ENCODE measurements around the gene SYT1.

SYT1 gene

DNA sequence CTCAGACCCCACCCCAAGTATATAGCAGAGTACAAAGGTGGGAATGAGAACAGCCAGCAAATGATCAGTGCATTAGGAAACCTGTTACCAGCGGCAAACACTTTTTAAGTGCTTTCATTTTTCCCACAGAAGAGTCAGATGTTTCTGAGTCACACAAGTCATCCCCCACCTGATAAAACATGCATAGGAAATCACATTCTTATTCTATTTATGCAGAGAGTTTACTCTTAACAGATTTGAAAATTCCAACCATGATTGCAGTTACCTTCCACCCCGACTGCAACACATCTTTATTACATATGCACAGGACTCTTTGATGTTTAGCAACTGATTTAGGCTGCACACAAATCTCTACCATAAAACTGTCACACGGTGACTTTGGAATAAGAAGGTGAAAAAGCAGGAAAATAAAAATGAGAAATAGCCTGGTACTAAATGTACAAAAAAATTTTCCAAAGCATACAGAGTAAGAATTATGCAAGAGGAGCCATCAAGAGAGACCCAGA is 589.8 kb downstream of the SYT1 start:
- no peak for DNase-seq

DNA sequence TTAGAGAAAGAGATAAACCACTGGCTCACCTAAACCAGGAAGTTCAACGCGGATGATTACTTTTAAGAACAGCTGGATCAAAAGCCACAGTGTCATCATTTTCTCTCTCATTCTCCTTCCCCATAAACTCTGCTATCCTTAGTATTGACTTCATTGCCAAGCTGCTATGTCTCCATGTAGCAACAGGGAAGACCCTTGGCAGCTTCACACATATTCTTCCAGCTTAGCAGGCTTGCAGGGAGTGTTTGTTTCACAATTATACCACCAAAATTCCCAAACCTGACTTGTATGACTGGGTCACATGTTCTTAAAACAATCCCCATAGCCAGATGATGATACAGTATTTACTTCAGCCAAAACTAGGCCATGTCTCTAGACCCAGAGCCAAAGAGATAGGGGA is 590.7 kb downstream of the SYT1 start:
- no peak for DNase-seq

DNA sequence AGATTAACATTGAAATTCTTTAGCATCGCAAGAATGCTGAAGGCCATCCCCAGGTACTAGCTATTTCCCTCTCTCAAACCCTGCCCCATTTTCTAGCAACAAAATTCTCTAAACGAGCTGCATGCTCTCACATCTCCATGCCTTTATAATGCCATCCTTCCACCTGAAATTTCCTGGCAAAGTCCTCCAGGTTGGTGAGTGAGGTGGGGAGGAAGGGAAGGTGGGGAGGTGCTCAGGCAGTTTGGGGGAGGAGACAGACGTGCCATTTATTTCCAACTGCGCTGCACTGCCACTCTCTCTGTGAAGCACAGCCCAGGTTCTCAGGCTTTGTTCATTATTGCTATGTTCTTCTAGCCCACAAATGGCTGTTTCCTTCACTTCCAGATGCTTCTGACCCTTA is 617.7 kb downstream of the SYT1 start:
- DNase-seq = no peak

DNA sequence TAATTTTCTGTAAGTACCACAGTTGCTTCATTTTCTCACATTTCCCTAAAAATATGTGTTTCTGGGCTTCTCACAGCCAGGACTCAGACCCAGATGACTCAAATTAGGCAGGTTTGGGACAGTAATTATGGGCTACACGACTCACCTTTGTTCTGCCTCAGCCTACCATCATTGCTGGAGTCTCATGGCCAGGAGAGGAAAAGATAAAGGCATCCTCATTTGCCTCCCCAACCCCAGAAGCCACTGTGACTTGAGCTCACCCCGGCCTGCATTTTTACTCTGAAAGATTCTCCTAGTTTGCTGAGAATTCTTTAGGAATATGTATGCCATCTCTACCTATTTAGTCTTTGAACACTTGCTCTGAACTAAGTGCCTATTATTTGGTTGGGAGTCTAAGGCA is 618.3 kb downstream of the SYT1 start:
- no peak for DNase-seq

DNA sequence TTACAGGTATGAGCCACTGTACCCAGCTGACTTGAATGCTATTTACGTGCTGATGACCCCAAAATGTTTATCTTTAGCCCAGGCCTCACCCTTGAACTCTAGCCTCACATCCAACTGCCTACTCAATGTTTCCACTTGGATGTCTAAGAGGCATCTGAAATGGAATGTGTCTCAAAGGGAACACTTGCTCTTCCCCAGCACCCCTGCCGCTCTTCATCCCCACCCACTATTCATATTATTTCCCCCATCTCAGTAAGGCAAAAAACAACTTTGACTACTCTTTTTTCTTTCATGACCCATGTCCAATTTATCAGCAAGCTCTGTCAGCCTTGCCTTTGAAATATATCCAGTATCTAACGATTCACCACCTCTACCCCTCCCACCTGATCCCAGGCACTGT is 621.6 kb downstream of the SYT1 start:
- no peak for DNase-seq

DNA sequence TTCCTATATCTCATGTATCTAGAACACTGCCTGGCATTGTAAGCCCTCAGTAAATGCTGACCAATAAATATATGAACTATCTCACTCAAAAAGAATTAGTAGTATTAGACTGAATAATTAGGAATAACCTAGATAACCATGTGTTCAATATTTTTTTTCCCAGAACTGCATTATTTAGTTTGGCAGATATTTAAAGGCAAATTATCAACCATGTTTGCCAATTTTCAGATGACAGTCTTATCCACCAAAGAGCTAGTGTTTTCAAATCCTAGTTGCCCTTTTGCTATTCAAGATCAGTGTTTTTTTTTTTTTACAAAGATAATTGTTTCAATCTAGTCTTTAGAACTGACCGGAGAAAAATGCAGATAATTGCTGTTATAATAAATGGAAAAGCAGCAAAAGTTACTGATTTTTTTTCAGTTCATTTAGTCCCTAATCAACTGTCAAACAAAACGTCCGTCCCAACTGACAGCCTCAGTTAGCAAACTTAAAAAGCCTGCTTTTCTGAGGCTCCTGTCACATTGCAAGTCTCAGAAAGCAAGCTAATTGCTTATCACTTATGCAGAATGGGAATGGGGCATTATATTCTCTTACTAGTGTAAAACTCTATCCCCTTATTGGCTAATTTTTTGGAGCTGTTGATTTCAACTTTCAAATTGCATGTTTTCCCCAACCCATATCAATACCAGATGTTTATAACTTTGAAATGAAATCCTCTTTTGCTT is 623.0 kb downstream of the SYT1 start:
- DNase-seq = no peak
